ENCODE results near the gene DYNLT5.

Gene DYNLT5

GRCh38 chr1:66745451-66745850 lies 6.8 kb upstream of the DYNLT5 start:
- in situ Hi-C loops (cut with MboI; ENCODE audit: low sequenced_read_pairs, unreplicated experiment), result loop anchor here (25.0 kb wide), 1 partner anchor 483 kb away; no protein-coding TSS in a partner anchor
- no peak for DNase-seq (ENCODE audit: low spot score)
- no peak for TF ChIP-seq CTCF (IDR thresholded peaks at IDR 0.05; ENCODE audit: borderline replicate concordance, control extremely low read depth, extremely low read depth, insufficient read depth, missing control alignments)

GRCh38 chr1:66747501-66747900 lies 4.8 kb upstream of the DYNLT5 start:
- in situ Hi-C loops (cut with MboI; ENCODE audit: low sequenced_read_pairs, unreplicated experiment), result loop anchor here (25.0 kb wide), 1 partner anchor 485 kb away; no protein-coding TSS in a partner anchor
- no peak for TF ChIP-seq CTCF (IDR thresholded peaks at IDR 0.05; ENCODE audit: borderline replicate concordance, control extremely low read depth, extremely low read depth, insufficient read depth, missing control alignments)
- no peak for DNase-seq (ENCODE audit: low spot score)

GRCh38 chr1:66750577-66750976 lies 1.7 kb upstream of the DYNLT5 start:
- TF ChIP-seq CTCF (IDR thresholded peaks at IDR 0.05; ENCODE audit: borderline replicate concordance, control extremely low read depth, extremely low read depth, insufficient read depth, missing control alignments), result no peak
- DNase-seq (ENCODE audit: low spot score), result no peak
- in situ Hi-C loops (cut with MboI; ENCODE audit: low sequenced_read_pairs, unreplicated experiment), result loop anchor here (25.0 kb wide), 1 partner anchor 737 kb away; no protein-coding TSS in a partner anchor

GRCh38 chr1:66751160-66751559 lies 1.1 kb upstream of the DYNLT5 start:
- no peak for DNase-seq (ENCODE audit: low spot score)
- in situ Hi-C loops (cut with MboI; ENCODE audit: low sequenced_read_pairs, unreplicated experiment), result loop anchor here (25.0 kb wide), 1 partner anchor 736 kb away; no protein-coding TSS in a partner anchor
- no peak for TF ChIP-seq CTCF (IDR thresholded peaks at IDR 0.05; ENCODE audit: borderline replicate concordance, control extremely low read depth, extremely low read depth, insufficient read depth, missing control alignments)

GRCh38 chr1:66752671-66753371 lies 562 bp downstream of the DYNLT5 start:
- DNase-seq (ENCODE audit: low spot score), result no peak
- TF ChIP-seq CTCF (IDR thresholded peaks at IDR 0.05; ENCODE audit: borderline replicate concordance, control extremely low read depth, extremely low read depth, insufficient read depth, missing control alignments), result no peak
- in situ Hi-C loops (cut with MboI; ENCODE audit: low sequenced_read_pairs, unreplicated experiment), result loop anchor here (25.0 kb wide), 1 partner anchor 734 kb away; no protein-coding TSS in a partner anchor

- in situ Hi-C loops (cut with MboI; ENCODE audit: low sequenced_read_pairs, unreplicated experiment), result loop anchor here (25.0 kb wide), 1 partner anchor 730 kb away; no protein-coding TSS in a partner anchor
- no peak for DNase-seq (ENCODE audit: low spot score)
- TF ChIP-seq CTCF (IDR thresholded peaks at IDR 0.05; ENCODE audit: borderline replicate concordance, control extremely low read depth, extremely low read depth, insufficient read depth, missing control alignments), result no peak
Observed at GRCh38 chr1:66757722-66758240, 5.5 kb downstream of the DYNLT5 start.

Data from GM13976 (cell line).